ENCODE data around the gene PTDSS2. TPM values are rescaled to one million over a fixed set of nuclear protein-coding genes. Genes with fewer than 3 reads are reported as not detected.
A peak's percentile ranks its signal among the peaks of the same experiment; 100 is the strongest.

The PTDSS2 gene
- total and polyA plus RNA-seq, 9 of the 15 experiments (the other 6 are each of a cell fraction or from before 2014, with no cell fraction given) = 0.45 to 53.9 (median 17.2) TPM

DNA sequence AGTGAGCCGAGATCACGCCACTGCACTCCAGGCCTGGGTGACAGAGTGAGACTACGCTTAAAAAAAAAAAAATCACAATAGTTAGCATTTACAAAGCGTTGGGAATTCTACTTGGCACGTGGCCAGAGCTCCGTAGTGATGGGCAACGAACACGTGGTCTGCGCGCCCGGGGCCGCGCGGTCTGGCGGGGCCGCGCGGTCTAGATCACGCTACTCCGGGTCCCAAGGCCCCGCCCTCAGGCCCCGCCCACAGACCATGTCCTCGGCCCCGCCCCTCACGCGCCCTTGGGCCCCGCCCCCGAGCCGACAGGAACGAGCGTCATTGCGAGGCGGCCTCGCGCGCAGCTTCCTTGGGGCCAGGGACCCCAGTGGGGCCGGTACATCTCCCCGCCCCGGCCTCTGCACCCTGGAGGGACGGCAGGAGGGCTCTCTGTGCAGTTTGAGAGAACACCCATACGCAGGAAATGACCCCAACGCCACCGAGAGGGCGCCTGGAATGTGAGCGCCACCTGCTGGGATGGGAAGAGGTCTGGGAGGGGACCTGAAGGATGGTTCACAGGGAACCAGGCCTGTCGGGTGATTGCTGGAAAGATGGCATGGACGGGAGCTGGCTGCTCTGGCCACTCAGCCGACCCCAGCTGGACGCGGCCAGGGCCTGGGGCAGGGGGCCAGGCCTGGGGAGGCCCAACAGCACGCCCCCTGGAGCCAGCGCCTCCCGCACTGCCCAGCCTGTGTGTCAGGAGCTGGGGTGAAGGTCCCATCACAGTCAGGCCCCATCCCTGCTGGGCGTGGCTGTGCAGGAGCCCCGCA is 2.0 kb upstream of the PTDSS2 start (continued):
- TF ChIP-seq ZNF212 (CRISPR knock-in tag; IDR thresholded peaks at IDR 0.05) (no peak), PTBP1 (IDR thresholded peaks at IDR 0.05; ENCODE audit: low read depth, low read length) (no peak), ZNF507 (tag; conservative IDR thresholded peaks at IDR 0.05) (no peak), RBM15 (IDR thresholded peaks at IDR 0.05; ENCODE audit: insufficient read depth, low read length) (no peak), ZFP30 (CRISPR knock-in tag; IDR thresholded peaks at IDR 0.05; ENCODE audit: borderline replicate concordance) (no peak), PML (IDR thresholded peaks at IDR 0.05; ENCODE audit: low read length) (peak; percentile 62; the same call in 1 of the 2 replicates), ZKSCAN1 (IDR thresholded peaks at IDR 0.05; ENCODE audit: low read depth, low read length) (no peak), HLTF (IDR thresholded peaks at IDR 0.05) (peak; percentile 18; the same call in 1 of the 2 replicates)
- TF ChIP-seq, protein P1, sequence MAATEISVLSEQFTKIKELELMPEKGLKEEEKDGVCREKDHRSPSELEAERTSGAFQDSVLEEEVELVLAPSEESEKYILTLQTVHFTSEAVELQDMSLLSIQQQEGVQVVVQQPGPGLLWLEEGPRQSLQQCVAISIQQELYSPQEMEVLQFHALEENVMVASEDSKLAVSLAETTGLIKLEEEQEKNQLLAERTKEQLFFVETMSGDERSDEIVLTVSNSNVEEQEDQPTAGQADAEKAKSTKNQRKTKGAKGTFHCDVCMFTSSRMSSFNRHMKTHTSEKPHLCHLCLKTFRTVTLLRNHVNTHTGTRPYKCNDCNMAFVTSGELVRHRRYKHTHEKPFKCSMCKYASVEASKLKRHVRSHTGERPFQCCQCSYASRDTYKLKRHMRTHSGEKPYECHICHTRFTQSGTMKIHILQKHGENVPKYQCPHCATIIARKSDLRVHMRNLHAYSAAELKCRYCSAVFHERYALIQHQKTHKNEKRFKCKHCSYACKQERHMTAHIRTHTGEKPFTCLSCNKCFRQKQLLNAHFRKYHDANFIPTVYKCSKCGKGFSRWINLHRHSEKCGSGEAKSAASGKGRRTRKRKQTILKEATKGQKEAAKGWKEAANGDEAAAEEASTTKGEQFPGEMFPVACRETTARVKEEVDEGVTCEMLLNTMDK (IDR thresholded peaks at IDR 0.05; ENCODE audit: borderline replicate concordance, insufficient read depth, low read depth, low read length, poor library complexity, severe bottlenecking) = peak; percentile 88
- TF ChIP-seq, protein P2, sequence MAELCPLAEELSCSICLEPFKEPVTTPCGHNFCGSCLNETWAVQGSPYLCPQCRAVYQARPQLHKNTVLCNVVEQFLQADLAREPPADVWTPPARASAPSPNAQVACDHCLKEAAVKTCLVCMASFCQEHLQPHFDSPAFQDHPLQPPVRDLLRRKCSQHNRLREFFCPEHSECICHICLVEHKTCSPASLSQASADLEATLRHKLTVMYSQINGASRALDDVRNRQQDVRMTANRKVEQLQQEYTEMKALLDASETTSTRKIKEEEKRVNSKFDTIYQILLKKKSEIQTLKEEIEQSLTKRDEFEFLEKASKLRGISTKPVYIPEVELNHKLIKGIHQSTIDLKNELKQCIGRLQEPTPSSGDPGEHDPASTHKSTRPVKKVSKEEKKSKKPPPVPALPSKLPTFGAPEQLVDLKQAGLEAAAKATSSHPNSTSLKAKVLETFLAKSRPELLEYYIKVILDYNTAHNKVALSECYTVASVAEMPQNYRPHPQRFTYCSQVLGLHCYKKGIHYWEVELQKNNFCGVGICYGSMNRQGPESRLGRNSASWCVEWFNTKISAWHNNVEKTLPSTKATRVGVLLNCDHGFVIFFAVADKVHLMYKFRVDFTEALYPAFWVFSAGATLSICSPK (IDR thresholded peaks at IDR 0.05; ENCODE audit: borderline replicate concordance) = no peak
- TF ChIP-seq, protein P3, sequence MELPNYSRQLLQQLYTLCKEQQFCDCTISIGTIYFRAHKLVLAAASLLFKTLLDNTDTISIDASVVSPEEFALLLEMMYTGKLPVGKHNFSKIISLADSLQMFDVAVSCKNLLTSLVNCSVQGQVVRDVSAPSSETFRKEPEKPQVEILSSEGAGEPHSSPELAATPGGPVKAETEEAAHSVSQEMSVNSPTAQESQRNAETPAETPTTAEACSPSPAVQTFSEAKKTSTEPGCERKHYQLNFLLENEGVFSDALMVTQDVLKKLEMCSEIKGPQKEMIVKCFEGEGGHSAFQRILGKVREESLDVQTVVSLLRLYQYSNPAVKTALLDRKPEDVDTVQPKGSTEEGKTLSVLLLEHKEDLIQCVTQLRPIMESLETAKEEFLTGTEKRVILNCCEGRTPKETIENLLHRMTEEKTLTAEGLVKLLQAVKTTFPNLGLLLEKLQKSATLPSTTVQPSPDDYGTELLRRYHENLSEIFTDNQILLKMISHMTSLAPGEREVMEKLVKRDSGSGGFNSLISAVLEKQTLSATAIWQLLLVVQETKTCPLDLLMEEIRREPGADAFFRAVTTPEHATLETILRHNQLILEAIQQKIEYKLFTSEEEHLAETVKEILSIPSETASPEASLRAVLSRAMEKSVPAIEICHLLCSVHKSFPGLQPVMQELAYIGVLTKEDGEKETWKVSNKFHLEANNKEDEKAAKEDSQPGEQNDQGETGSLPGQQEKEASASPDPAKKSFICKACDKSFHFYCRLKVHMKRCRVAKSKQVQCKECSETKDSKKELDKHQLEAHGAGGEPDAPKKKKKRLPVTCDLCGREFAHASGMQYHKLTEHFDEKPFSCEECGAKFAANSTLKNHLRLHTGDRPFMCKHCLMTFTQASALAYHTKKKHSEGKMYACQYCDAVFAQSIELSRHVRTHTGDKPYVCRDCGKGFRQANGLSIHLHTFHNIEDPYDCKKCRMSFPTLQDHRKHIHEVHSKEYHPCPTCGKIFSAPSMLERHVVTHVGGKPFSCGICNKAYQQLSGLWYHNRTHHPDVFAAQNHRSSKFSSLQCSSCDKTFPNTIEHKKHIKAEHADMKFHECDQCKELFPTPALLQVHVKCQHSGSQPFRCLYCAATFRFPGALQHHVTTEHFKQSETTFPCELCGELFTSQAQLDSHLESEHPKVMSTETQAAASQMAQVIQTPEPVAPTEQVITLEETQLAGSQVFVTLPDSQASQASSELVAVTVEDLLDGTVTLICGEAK (IDR thresholded peaks at IDR 0.05) = 0 out of 2 replicates have a peak, but pooled peaks have one; percentile 49
- TF ChIP-seq, protein P3 (CRISPR knock-in tag; IDR thresholded peaks at IDR 0.05) = no peak
- TF ChIP-seq, protein P4, sequence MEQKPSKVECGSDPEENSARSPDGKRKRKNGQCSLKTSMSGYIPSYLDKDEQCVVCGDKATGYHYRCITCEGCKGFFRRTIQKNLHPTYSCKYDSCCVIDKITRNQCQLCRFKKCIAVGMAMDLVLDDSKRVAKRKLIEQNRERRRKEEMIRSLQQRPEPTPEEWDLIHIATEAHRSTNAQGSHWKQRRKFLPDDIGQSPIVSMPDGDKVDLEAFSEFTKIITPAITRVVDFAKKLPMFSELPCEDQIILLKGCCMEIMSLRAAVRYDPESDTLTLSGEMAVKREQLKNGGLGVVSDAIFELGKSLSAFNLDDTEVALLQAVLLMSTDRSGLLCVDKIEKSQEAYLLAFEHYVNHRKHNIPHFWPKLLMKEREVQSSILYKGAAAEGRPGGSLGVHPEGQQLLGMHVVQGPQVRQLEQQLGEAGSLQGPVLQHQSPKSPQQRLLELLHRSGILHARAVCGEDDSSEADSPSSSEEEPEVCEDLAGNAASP (IDR thresholded peaks at IDR 0.05) = no peak
